HG03103 (cell line): ENCODE data around the gene GPALPP1.
"Not testable (repeated sequence)": the region's sequence is repeated elsewhere in the genome, so short reads cannot be mapped to it uniquely, and the experiment has no call there.

Source experiments
- ATAC-seq: cut with Tn5 transposase; IDR thresholded peaks from one replicate; pipeline ENCODE4 v1.9.1; 2021; ENCODE audit warnings: low read depth; ENCODE audit not compliant: unreplicated experiment

The GPALPP1 gene

GRCh38 chr13:45055902-45056648 lies 66.7 kb downstream of the GPALPP1 start:
- no peak for ATAC-seq

DNA sequence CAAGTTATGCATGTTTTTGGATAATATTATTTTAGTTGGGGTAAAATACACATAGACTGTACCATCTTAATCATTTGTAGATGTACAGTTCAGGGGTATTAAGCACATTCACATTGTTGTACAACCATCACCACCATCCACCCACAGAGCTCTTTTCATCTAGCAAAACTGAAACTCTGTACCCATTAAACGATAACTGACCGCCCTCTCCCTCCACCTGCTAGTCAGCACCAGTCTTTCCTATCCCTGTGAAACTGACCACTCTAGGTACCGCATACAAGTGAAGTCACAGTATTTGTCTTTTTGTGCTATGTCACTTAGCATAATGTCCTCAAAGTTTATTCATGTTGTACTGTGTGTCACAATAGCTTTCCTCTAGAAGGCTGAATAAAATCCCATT lies 70.7 kb downstream of the GPALPP1 start:
- no peak for ATAC-seq

GRCh38 chr13:45063261-45063860 lies 74.0 kb downstream of the GPALPP1 start:
- no peak for ATAC-seq

- ATAC-seq: not testable (repeated sequence)
Observed at GRCh38 chr13:45063889-45064288, 74.6 kb downstream of the GPALPP1 start.

DNA sequence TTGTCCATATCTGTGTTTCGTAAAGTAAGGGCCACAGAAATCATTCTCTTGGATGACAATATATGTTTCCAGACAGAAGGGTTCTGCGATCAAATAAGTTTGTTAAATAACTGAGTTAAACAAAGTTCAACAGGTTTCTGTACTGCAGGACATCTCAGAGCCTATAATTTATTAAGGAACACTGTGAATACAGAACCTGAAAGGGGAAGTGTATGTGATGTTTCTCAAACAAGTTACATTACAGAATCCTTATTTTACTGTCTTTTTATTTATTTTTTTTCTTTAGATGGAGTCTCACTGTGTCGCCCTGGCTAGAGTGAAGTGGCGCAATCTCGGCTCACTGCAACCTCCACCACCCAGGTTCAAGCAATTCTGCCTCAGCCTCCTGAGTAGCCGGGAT lies 75.6 kb downstream of the GPALPP1 start:
- ATAC-seq: no peak

GRCh38 chr13:45068036-45069001 lies 79.0 kb downstream of the GPALPP1 start:
- no peak for ATAC-seq

DNA sequence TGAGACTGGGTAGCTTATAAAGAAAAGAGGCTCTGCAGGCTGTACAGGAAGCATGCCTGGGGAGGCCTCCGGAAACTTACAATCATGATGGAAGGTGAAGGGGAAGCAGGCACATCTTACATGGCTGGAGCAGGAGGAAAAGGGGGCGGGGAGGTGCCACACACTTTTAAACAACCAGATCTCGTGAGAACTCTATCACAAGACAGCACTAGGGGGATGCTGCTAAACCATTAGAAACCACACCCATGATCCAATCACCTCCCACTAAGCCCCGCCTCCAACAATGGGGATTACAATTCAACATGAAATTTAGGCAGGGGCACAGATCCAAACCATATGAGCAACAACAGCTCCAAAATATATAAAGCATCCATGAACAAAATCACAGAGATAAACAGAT lies 84.5 kb downstream of the GPALPP1 start:
- no peak for ATAC-seq

DNA sequence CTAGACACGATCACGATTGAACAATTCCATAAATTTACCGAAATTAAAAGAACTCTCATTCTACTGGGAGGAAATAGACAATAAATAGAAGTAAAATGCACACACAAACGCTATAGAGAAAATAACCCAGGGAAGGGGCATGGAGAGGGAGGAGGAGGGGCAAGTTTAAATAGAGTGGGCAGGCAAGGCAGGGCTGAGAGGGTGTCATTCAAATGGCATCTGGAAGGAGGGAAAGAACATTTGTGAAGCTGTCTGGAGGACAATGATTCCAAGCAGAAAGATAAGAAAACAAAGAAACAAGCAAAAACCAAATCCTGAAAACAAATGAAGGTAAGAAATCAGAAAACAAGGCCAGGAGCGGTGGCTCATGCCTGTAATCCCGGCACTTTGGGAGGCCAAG lies 85.4 kb downstream of the GPALPP1 start:
- ATAC-seq: no peak

DNA sequence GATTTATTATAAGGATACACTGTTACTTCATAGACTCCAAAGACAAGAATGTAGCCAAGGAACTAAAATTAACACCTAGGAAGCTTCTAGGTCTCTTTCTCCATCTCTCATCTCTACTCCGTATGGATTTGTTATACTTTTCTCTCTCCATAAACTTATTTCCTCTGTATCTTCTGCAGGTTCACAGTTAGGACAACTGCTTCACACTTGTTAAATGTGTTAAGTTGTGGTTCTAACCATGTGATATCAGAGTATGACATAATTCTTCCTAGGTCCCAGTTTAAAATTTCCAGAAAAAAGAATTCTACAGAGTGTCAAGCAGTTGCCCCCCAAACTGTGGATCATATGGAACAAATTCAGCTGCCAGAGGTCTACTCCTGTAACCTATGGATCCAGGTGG lies 88.7 kb downstream of the GPALPP1 start:
- ATAC-seq: no peak
